PC-3 (cell line): Measurements from ENCODE around the gene KLK13.

Source experiments
- EZH2 ChIP-seq: fragments of 300-600 bp; sonication (generic); IDR thresholded peaks from one replicate; pipeline ENCODE4 v1.6.1; 2017; ENCODE audit warnings: antibody characterized with exemption, mild to moderate bottlenecking, low read length; ENCODE audit not compliant: unreplicated experiment
- EZH2phosphoT487 ChIP-seq: fragments of 300-600 bp; sonication (generic); IDR thresholded peaks from 2 replicates; pipeline ENCODE4 v1.6.1; 2018; ENCODE audit warnings: mild to moderate bottlenecking, antibody characterized with exemption, low read length, borderline replicate concordance
- TF ChIP-seq, protein P1 (sequence below): fragments of 300-600 bp; sonication (generic); conservative IDR thresholded peaks from 2 replicates; pipeline ENCODE4 v1.5.1; 2017; ENCODE audit warnings: antibody characterized with exemption, low read depth, mild to moderate bottlenecking, low read length

DNA sequence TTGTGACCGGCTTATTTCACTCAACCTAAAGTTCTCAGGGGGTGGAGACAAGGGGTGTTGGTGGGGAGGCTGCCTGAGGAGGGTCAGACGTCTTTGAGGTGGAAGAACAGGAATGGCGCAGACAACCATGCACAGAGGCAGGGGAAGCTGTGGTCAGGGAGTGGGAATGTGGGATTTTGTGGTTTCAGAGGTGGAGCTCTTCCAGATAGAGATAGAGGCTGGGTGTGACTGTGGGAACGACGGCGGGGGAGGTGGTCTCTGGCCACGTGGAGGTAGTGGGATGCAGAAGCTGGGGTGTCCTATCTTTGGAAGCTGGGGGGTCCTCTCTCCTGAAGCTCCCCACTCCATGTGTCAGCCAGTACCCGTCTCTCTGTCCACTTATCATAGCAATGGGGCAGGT is 25.6 kb upstream of the KLK13 start:
- TF ChIP-seq, protein P1, sequence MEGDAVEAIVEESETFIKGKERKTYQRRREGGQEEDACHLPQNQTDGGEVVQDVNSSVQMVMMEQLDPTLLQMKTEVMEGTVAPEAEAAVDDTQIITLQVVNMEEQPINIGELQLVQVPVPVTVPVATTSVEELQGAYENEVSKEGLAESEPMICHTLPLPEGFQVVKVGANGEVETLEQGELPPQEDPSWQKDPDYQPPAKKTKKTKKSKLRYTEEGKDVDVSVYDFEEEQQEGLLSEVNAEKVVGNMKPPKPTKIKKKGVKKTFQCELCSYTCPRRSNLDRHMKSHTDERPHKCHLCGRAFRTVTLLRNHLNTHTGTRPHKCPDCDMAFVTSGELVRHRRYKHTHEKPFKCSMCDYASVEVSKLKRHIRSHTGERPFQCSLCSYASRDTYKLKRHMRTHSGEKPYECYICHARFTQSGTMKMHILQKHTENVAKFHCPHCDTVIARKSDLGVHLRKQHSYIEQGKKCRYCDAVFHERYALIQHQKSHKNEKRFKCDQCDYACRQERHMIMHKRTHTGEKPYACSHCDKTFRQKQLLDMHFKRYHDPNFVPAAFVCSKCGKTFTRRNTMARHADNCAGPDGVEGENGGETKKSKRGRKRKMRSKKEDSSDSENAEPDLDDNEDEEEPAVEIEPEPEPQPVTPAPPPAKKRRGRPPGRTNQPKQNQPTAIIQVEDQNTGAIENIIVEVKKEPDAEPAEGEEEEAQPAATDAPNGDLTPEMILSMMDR = no peak
- TF ChIP-seq EZH2 = no peak
- no peak for TF ChIP-seq EZH2phosphoT487
